ENCODE data around the gene COX4I2. TPM values are rescaled to one million over a fixed set of nuclear protein-coding genes. Genes with fewer than 3 reads are reported as not detected.

Gene COX4I2
- total and polyA plus RNA-seq, 4 donors, result 0.35 to 0.81 (median 0.59) TPM; not detected in 1

DNA sequence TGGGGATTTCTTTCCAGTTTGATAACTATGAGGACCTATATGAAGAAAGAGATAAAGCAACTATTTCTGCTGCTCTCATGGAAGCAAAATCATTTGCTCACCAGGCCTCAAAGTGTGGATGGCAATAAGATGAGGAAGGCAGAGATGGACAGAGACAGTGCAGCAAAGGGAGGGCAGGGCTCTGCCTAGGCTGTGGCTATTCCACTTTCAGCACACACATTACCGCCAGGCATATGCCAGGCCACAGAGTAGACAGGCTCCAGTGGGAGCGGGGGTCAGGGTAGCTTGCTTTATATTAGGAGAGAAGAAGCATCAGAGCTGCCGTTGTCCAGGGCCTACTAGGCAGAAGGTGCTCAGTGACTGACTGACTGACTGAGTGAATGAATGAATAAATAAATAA is 44.1 kb downstream of the COX4I2 start:
- no peak for DNase-seq (ENCODE audit: low spot score)
- 95% methylated on average over 3 of the region's 3 CpGs for WGBS
- Histone ChIP-seq H3K9me3 (ENCODE audit: control insufficient read depth in 4 of 4, low read length in 3 of 4) (no peaks in the 10 kb centered on the region), H3K36me3 (ENCODE audit: control insufficient read depth in 4 of 4, insufficient read depth in 3 of 4, low read depth in 1 of 4, low read length in 3 of 4) (peaks cover 2 to 8% (median 3%) of the 10 kb centered on the region in 4 donors), H3K4me1 (ENCODE audit: control insufficient read depth in 4 of 4, insufficient read depth in 4 of 4, low read length in 3 of 4) (peaks cover 10 to 44% (median 38%) of the 10 kb centered on the region in 4 donors), H3K4me3 (ENCODE audit: low read depth in 1 of 3, low read length in 3 of 3) (no peak overlapping the region), H3K27ac (ENCODE audit: low read depth in 1 of 2, low read length in 2 of 2) (no peak overlapping the region), H3K9ac (ENCODE audit: low read depth in 1 of 2, low read length in 2 of 2) (no peak overlapping the region), H3K27me3 (ENCODE audit: control insufficient read depth in 4 of 4, insufficient read depth in 4 of 4, low read length in 3 of 4) (no peaks in the 10 kb centered on the region)
- no peak for TF ChIP-seq GABPA (IDR thresholded peaks at IDR 0.05 in 1 of 2, conservative IDR thresholded peaks at IDR 0.05 in 1 of 2)
- no peak for TF ChIP-seq HNF4A (conservative IDR thresholded peaks at IDR 0.05)
- TF ChIP-seq YY1 (IDR thresholded peaks at IDR 0.05), result no peak
- TF ChIP-seq RXRA (IDR thresholded peaks at IDR 0.05), result no peak
- TF ChIP-seq MAX (IDR thresholded peaks at IDR 0.05), result no peak
- TF ChIP-seq FOXA1 (IDR thresholded peaks at IDR 0.05), result no peak
- TF ChIP-seq SP1 (IDR thresholded peaks at IDR 0.05), result no peak
- TF ChIP-seq FOXA2 (IDR thresholded peaks at IDR 0.05), result no peak
- TF ChIP-seq NR2F2 (IDR thresholded peaks at IDR 0.05), result no peak
- TF ChIP-seq RAD21 (IDR thresholded peaks at IDR 0.05), result no peak
- TF ChIP-seq, protein P1, sequence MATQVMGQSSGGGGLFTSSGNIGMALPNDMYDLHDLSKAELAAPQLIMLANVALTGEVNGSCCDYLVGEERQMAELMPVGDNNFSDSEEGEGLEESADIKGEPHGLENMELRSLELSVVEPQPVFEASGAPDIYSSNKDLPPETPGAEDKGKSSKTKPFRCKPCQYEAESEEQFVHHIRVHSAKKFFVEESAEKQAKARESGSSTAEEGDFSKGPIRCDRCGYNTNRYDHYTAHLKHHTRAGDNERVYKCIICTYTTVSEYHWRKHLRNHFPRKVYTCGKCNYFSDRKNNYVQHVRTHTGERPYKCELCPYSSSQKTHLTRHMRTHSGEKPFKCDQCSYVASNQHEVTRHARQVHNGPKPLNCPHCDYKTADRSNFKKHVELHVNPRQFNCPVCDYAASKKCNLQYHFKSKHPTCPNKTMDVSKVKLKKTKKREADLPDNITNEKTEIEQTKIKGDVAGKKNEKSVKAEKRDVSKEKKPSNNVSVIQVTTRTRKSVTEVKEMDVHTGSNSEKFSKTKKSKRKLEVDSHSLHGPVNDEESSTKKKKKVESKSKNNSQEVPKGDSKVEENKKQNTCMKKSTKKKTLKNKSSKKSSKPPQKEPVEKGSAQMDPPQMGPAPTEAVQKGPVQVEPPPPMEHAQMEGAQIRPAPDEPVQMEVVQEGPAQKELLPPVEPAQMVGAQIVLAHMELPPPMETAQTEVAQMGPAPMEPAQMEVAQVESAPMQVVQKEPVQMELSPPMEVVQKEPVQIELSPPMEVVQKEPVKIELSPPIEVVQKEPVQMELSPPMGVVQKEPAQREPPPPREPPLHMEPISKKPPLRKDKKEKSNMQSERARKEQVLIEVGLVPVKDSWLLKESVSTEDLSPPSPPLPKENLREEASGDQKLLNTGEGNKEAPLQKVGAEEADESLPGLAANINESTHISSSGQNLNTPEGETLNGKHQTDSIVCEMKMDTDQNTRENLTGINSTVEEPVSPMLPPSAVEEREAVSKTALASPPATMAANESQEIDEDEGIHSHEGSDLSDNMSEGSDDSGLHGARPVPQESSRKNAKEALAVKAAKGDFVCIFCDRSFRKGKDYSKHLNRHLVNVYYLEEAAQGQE (IDR thresholded peaks at IDR 0.05), result no peak
- no peak for TF ChIP-seq TAF1 (conservative IDR thresholded peaks at IDR 0.05)
- TF ChIP-seq, protein P2, sequence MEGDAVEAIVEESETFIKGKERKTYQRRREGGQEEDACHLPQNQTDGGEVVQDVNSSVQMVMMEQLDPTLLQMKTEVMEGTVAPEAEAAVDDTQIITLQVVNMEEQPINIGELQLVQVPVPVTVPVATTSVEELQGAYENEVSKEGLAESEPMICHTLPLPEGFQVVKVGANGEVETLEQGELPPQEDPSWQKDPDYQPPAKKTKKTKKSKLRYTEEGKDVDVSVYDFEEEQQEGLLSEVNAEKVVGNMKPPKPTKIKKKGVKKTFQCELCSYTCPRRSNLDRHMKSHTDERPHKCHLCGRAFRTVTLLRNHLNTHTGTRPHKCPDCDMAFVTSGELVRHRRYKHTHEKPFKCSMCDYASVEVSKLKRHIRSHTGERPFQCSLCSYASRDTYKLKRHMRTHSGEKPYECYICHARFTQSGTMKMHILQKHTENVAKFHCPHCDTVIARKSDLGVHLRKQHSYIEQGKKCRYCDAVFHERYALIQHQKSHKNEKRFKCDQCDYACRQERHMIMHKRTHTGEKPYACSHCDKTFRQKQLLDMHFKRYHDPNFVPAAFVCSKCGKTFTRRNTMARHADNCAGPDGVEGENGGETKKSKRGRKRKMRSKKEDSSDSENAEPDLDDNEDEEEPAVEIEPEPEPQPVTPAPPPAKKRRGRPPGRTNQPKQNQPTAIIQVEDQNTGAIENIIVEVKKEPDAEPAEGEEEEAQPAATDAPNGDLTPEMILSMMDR (IDR thresholded peaks at IDR 0.05; ENCODE audit: low read depth, low read length, missing input control), result no peak
- no peak for TF ChIP-seq HNF4G (IDR thresholded peaks at IDR 0.05)
- no peak for TF ChIP-seq EGR1 (IDR thresholded peaks at IDR 0.05; ENCODE audit: low read depth in 2 of 2)

- H3K9ac ChIP-seq (ENCODE audit: low read depth in 1 of 2, low read length in 2 of 2), result no peak overlapping the region
- H3K27ac ChIP-seq (ENCODE audit: low read depth in 1 of 2, low read length in 2 of 2), result no peak overlapping the region
- H3K36me3 ChIP-seq (ENCODE audit: control insufficient read depth in 4 of 4, insufficient read depth in 3 of 4, low read depth in 1 of 4, low read length in 3 of 4), result peaks cover 3 to 12% (median 4%) of the 10 kb centered on the region in 4 donors
- TF ChIP-seq RAD21 (IDR thresholded peaks at IDR 0.05) (no peak), RXRA (IDR thresholded peaks at IDR 0.05) (no peak), TAF1 (conservative IDR thresholded peaks at IDR 0.05) (no peak), HNF4G (IDR thresholded peaks at IDR 0.05) (no peak)
- H3K4me1 ChIP-seq (ENCODE audit: control insufficient read depth in 4 of 4, insufficient read depth in 4 of 4, low read length in 3 of 4), result peaks cover 10 to 43% (median 36%) of the 10 kb centered on the region in 4 donors
- 99% methylated on average over 3 of the region's 3 CpGs for WGBS
- DNase-seq (ENCODE audit: low spot score), result no peak
- no peaks in the 10 kb centered on the region for H3K27me3 ChIP-seq (ENCODE audit: control insufficient read depth in 4 of 4, insufficient read depth in 4 of 4, low read length in 3 of 4)
- no peak overlapping the region for H3K4me3 ChIP-seq (ENCODE audit: low read depth in 1 of 3, low read length in 3 of 3)
- H3K9me3 ChIP-seq (ENCODE audit: control insufficient read depth in 4 of 4, low read length in 3 of 4), result no peaks in the 10 kb centered on the region
These were observed 44.6 kb downstream of the COX4I2 start for GRCh38 chr20:31682352-31682751.

All from liver (tissue), 9 donors.